ENCODE measurements around the gene TMEM256.

The TMEM256 gene

DNA sequence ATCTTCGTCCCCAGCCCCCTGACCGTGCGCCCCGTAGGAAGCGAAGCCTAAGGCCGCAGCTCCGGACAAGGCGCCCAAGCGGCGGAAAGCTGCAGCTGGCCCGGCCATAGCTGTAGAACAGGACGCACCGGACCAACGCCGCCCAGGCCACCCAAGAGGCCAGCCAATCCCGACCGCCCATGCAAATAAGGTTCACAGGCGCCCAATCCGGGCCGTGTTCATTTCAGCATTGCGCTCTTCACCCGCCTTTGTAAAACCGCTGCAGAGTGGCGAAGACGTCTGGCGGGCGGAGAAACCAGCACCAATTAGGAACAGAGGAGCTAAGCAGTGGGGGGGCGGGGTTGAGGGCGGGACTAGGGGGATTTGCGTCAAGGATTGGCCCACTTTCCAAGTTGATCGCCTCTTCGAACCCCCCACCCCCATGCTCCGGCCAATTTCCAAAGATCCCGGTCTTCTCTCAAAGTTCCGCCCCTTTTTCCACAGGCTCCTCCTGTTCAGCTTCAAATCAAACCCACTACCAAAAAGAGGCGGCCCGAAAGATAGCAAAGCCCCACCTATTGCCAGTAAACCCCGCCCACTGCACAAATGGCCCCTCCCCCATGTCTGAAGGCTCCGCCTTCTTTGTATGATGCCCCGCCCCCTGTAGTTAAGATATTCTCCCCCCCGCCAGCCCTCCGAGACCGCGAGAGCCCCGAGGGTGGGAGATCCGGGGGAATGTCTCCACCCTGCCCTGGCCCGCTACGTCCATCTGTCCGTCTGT, at the start of gene TMEM256:
Gene TMEM256 (minus strand): TSS at position 121 of the 760 bp plus-strand sequence. CDS start 13 bp downstream, at position 108.
- DNase-seq (ENCODE audit: low read depth) = peak; percentile 100

GRCh38 chr17:7448461-7448860, 44.6 kb upstream of the TMEM256 start:
- DNase-seq (ENCODE audit: low read depth) = no peak

- DNase-seq (ENCODE audit: low read depth) = no peak
Measured at GRCh38 chr17:7445619-7445968, 41.7 kb upstream of the TMEM256 start.

DNA sequence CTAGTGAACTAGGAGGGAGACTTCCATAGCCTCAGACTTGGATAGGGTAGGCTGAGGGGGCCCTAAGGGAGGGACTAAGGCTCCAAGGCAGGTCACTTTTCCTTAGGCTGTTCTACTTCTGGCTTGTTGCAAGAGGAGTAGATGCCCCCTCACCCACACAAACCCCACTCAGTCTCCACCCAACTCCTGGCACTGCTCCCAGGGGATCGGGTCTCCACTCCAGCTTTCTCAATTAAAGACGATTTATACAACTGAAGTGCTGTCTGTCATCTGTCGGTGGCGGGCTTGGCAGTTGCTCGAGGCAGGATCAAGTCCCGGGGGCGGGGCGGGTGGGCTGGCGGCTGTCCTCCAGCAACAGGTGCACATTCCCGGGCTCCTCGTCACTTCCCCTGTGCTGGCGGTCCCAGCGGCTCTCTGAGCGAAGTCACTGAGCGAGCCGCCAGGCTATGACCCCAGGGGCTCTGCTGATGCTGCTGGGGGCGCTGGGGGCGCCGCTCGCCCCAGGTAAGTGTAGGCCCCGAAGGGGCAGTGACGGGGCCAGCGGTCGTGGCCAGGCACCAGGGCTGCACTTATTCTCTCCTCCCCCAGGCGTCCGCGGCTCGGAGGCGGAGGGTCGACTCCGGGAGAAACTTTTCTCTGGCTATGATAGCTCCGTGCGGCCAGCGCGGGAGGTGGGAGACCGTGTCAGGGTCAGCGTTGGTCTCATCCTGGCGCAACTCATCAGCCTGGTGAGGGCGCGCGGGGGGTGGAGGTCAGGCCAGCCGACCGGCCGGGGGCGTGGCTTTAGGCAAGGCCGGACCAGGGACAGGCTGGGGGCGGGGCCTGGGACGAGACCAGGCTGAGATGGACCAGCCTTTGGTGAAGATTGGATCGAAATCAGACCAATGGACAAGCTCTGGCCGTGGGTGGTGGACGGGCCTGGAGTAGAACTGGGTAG, 41.1 kb upstream of the TMEM256 start, which contains the start of gene CHRNB1:
Gene CHRNB1 (plus strand): TSS at position 380 of the 937 bp plus-strand sequence. CDS start 67 bp downstream, at position 447.
- DNase-seq (ENCODE audit: low read depth) = peak; percentile 62

GRCh38 chr17:7443499-7444485, 39.9 kb upstream of the TMEM256 start:
- DNase-seq (ENCODE audit: low read depth) = peak; percentile 62

DNA sequence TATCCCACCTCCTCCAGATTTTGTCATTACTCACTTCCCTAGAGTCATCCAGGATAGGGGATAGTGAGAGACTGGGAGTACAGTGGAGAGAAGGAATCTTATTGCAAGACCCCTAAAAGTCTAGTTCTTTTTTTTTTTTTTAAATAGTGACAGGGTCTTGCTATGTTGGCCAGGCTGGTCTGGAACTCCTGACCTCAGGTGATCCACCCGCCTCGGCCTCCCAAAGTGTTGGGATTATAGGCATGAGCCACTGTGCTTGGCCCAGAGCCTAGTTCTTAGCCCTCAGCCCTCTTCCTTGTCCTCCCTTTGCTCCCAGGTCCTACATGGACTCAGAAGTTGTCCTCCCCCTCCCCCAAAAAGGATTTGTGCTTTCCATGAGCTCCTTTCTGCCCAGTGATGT, 38.2 kb upstream of the TMEM256 start:
- no peak for DNase-seq (ENCODE audit: low read depth)

- DNase-seq (ENCODE audit: low read depth) = no peak
Measured at GRCh38 chr17:7441266-7441665, 37.4 kb upstream of the TMEM256 start.

- DNase-seq (ENCODE audit: low read depth) = peak; percentile 35
Measured at GRCh38 chr17:7440834-7441195, 36.9 kb upstream of the TMEM256 start.

DNA sequence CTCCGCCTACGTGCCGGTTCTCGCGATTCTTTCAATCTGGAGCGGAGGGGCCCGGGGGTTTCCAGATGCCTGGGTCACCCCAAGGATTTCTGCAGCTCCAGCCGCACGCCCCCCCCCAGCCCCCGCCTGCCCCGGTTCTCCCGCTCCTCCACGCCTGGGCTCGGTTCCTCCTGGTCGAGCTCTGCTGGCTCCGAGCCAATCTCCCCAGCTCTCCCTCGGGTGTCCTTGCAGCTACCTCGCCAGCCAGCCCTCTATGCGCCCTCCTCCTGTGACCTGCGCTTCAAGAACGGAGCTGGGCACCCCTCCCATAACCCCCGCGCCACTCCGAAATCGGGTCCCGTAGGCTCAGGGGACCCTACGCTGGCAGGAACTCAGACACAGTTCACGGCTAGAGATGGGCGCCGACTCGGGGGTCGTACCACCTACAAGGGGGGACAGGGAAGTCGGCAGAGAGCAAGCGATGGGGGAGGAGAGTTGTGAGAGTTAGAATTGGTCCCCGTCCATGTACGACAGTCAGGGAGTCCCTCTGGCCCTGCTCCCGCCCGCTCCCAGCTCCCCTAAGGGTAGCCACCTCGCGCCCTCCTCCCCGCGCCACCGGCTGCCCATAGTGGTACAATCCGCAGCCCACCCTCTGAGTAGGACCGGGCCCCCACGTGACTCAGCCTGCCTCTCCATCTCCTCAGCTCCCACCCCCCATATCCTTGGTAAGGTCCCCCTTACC, 36.4 kb upstream of the TMEM256 start:
- DNase-seq (ENCODE audit: low read depth) = peak; percentile 35

GRCh38 chr17:7439462-7440112, 35.7 kb upstream of the TMEM256 start, which contains the start of gene FGF11:
TSS of gene FGF11 (plus strand) at chr17:7439512. CDS start at chr17:7439621, 109 bp downstream.
- DNase-seq (ENCODE audit: low read depth) = no peak

- DNase-seq (ENCODE audit: low read depth) = no peak
Measured at GRCh38 chr17:7438656-7439460, 35.0 kb upstream of the TMEM256 start.

DNA sequence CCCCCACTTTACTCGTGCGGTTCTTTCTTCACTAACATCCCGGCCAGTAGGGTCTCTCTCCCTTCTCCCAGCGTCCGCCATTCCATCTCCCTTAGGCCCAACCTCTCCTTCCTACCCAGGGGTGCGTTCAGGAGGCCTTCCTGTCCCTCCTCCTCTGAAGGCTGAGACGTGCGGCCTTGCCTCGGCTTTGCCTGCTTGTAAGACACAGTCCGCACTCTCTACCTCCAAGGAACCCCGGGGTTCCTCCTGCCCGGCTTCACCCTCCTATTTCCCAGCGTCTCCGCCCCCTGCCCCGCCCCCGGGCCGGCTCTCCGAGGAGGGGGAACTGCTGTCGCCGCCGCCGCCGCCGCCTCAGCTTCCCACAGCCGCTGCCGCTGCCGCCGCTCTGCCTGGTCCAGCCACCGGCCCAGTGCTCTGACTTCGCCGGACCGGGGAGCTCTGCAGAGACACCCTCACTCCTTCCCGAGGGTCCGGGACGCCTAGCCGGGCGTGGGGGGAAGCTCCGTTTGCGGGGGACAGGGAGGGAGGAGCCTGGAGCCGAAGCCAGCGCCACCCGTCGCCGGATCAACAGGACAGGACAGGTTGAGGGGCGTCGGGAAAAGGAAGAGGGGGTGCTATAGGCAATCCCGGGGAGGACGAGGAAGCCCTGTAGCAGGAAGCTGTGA, 34.2 kb upstream of the TMEM256 start:
- DNase-seq (ENCODE audit: low read depth) = no peak

DNA sequence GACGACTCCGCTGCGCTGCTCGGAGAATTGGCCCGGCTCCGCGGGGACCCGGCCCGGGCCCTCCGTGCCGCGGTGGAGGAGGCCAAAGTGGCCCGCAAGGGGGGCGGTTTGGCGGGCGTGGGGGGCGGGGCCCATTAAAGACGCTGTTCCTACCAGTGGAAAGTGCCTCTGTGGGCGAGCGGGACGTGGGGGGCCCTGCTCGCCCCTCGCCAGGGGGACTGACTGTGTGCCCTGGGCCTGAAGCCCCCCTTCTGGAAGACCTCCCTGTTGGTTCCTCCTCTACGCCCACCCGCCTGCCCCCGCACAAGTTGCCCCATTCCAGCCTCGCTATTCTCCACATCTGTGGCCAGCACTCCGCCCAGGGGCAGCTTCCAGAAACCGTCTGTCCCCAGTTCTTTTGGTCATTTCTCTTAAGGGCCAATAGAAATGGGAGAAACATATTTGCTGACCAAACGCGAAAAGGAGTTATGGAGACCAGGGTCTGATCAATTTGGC, 33.5 kb upstream of the TMEM256 start:
- DNase-seq (ENCODE audit: low read depth) = no peak

DNA sequence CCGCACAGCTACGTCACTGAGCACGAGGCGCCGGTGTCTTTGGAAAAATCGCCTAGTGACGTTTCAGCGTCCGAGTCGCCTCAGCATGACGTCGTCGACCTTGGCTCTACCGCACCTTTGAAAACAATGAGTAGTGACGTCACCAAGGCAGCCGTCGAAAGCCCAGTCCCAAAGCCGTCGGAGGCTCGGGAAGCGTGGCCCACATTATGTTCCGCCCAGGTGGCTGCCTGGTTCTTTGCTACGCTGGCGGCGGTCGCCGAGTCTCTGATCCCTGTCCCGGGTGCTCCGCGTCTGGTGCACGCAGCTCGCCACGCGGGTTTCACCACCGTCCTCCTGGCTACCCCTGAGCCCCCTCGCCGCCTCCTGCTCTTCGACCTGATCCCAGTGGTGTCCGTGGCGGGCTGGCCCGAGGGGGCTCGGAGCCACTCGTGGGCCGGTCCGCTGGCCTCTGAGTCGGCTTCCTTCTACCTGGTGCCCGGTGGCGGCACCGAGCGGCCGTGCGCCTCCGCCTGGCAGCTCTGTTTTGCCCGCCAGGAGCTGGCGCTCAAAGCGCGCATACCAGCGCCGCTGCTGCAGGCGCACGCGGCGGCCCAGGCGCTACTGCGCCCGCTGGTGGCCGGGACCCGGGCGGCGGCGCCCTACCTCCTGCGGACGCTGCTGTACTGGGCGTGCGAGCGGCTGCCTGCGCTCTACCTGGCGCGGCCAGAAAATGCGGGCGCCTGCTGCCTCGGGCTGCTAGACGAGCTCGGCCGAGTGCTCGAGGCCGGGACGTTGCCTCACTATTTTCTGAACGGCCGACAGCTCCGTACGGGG, 32.9 kb upstream of the TMEM256 start:
- DNase-seq (ENCODE audit: low read depth) = peak; percentile 85

- peak; percentile 47 for DNase-seq (ENCODE audit: low read depth)
Measured at GRCh38 chr17:7435676-7436555, 32.0 kb upstream of the TMEM256 start.

DNA sequence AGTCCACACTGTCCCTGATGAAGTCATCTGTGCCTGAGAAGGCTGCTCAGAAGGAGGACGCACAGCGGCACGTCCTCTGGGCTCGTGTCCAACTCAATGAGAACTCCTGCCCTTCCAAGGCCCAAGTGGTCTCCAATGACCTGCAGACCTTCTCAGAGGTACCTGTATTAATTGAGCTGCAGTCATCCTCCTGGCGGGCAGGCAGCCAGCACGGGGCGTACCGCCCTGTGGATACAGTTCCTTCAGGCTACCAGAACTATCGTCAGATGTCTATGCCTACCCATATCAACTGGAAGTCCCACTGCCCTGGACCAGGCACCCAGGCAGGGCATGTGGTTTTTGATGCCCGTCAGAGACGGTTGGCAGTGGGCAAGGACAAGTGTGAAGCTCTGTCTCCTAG, 28.4 kb upstream of the TMEM256 start:
- DNase-seq (ENCODE audit: low read depth) = no peak

GRCh38 chr17:7431231-7431630, 27.3 kb upstream of the TMEM256 start:
- DNase-seq (ENCODE audit: low read depth) = no peak

All from ELR (cell line).